Measurements from ENCODE around the gene CREBRF. TPM values are rescaled to one million over a fixed set of nuclear protein-coding genes. Genes with fewer than 3 reads are reported as not detected.
"Not testable (repeated sequence)": the region's sequence is repeated elsewhere in the genome, so short reads cannot be mapped to it uniquely, and the experiment has no call there.

Gene CREBRF
- total RNA-seq, 4 donors from 2014 or later, result 33.7 to 67.6 (median 36.4) TPM

GRCh38 chr5:173099461-173099860 is 43.3 kb downstream of the CREBRF start:
- no peak for TF ChIP-seq CTCF (IDR thresholded peaks at IDR 0.05)
- ATAC-seq (ENCODE audit: low FRiP score) (no peak), DNase-seq (ENCODE audit: low spot score) (no peak)

- no peak for TF ChIP-seq CTCF (IDR thresholded peaks at IDR 0.05)
- DNase-seq (ENCODE audit: low spot score) (no peak), ATAC-seq (ENCODE audit: low FRiP score) (no peak)
These were observed 45.1 kb downstream of the CREBRF start for GRCh38 chr5:173101245-173101644.

GRCh38 chr5:173103411-173103810 is 47.3 kb downstream of the CREBRF start:
- TF ChIP-seq CTCF (IDR thresholded peaks at IDR 0.05), result no peak
- ATAC-seq (ENCODE audit: low FRiP score) (no peak), DNase-seq (ENCODE audit: low spot score) (no peak)

- no peak for TF ChIP-seq CTCF (IDR thresholded peaks at IDR 0.05)
- ATAC-seq (ENCODE audit: low FRiP score), result no peak
- no peak for DNase-seq (ENCODE audit: low spot score)
These were observed 52.8 kb downstream of the CREBRF start for GRCh38 chr5:173108914-173109313.

- DNase-seq (ENCODE audit: low spot score), result no peak
- no peak for TF ChIP-seq CTCF (IDR thresholded peaks at IDR 0.05)
- no peak for ATAC-seq (ENCODE audit: low FRiP score)
These were observed 58.4 kb downstream of the CREBRF start for GRCh38 chr5:173114536-173114935.

- DNase-seq (ENCODE audit: low spot score) (no peak), ATAC-seq (ENCODE audit: low FRiP score) (no peak)
- TF ChIP-seq CTCF (IDR thresholded peaks at IDR 0.05), result no peak
These were observed 63.6 kb downstream of the CREBRF start for GRCh38 chr5:173119719-173120118.

GRCh38 chr5:173123416-173123815 is 67.3 kb downstream of the CREBRF start:
- ATAC-seq (ENCODE audit: low FRiP score) (peak; percentile 64), DNase-seq (ENCODE audit: low spot score) (no peak)
- TF ChIP-seq CTCF (IDR thresholded peaks at IDR 0.05), result no peak

- not testable (repeated sequence) for DNase-seq (ENCODE audit: low spot score); ATAC-seq (ENCODE audit: low FRiP score)
These were observed 76.0 kb downstream of the CREBRF start for GRCh38 chr5:173132166-173132565.
